ENCODE data around the gene MAML2.

DNA sequence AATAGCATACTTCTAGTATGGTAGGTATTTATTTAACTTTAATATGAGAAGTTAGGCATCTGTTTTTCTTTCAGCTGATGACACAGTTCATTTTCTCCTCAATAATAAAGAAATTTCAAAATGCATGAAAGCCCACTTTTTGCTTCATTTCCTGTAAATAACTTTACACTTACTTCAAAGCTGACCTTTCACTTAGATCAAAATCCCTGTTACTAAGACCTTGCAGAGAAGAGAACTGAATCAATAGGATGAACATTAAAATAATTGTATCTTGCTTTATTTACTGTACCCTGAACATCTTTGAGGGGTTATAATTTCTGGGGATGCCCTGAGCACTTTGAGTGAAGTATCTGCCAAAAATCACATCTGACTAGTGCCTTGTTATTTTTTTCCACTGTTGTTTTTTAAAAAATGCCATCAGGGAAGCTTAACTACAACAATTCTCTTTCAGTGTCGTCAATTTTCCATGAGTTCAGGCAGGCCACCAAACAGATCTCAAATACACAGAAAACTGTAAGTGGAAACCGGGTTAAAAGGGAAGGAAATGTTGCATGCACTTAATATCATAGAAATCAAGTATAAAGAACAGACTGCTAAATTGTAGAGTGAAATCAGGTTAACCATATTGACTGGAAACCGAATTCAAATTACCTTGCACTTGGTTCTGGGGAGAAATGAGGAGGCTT, 206.2 kb downstream of the MAML2 start:
- TF ChIP-seq, protein P1, sequence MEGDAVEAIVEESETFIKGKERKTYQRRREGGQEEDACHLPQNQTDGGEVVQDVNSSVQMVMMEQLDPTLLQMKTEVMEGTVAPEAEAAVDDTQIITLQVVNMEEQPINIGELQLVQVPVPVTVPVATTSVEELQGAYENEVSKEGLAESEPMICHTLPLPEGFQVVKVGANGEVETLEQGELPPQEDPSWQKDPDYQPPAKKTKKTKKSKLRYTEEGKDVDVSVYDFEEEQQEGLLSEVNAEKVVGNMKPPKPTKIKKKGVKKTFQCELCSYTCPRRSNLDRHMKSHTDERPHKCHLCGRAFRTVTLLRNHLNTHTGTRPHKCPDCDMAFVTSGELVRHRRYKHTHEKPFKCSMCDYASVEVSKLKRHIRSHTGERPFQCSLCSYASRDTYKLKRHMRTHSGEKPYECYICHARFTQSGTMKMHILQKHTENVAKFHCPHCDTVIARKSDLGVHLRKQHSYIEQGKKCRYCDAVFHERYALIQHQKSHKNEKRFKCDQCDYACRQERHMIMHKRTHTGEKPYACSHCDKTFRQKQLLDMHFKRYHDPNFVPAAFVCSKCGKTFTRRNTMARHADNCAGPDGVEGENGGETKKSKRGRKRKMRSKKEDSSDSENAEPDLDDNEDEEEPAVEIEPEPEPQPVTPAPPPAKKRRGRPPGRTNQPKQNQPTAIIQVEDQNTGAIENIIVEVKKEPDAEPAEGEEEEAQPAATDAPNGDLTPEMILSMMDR (IDR thresholded peaks at IDR 0.05; ENCODE audit: low read length) = no peak
- no peak for TF ChIP-seq EZH2phosphoT487 (IDR thresholded peaks at IDR 0.05; ENCODE audit: low read length)

Measured in MM.1S (cell line).